ENCODE data around the gene ZMYND10. TPM values are rescaled to one million over a fixed set of nuclear protein-coding genes. Genes with fewer than 3 reads are reported as not detected.

The ZMYND10 gene
- total RNA-seq, 2 experiments from 2014 or later, result 0.94 to 1.00 TPM

- H3K36me3 Mint-ChIP-seq, result peaks cover 22% of the 10 kb centered on the region
- no peak for DNase-seq
- no peak overlapping the region for H3K4me3 Mint-ChIP-seq
- H3K9me3 Mint-ChIP-seq, result no peaks in the 10 kb centered on the region
- H3K4me1 Mint-ChIP-seq (ENCODE audit: low read depth), result peaks cover 61% of the 10 kb centered on the region
- ChIA-PET POLR2A (interaction anchor here (1.0 to 2.2 kb wide), 4 partner anchors 13 to 61 kb away, joined by 3 to 16 read pairs (median 4); partner anchors contain the start of genes IFRD2, RASSF1 and TUSC2), CTCF (interaction anchor here (0.9 to 2.9 kb wide), 5 partner anchors 11 to 1080 kb away, joined by 3 to 16 read pairs (median 4); partner anchors contain the start of gene RASSF1)
- H3K27me3 Mint-ChIP-seq, result no peaks in the 10 kb centered on the region
- intact Hi-C loops (cut with micrococcal nuclease), result loop anchor here (5.0 to 10.0 kb wide), 3 partner anchors 258 to 1151 kb away; partner anchors contain the start of genes CISH, DCAF1 and RBM15B
- no peak overlapping the region for H3K27ac Mint-ChIP-seq
Measured at GRCh38 chr3:50354186-50354764, 8.7 kb upstream of the ZMYND10 start.

- no peaks in the 10 kb centered on the region for H3K27me3 Mint-ChIP-seq
- ChIA-PET POLR2A (interaction anchor here (0.9 to 2.2 kb wide), 4 partner anchors 13 to 257 kb away, joined by 3 to 16 read pairs (median 4); partner anchors contain the start of genes RASSF1 and TUSC2), CTCF (interaction anchor here (0.6 to 2.9 kb wide), 6 partner anchors 8 to 32 kb away, joined by 3 to 16 read pairs (median 4); partner anchors contain the start of gene RASSF1)
- H3K4me1 Mint-ChIP-seq (ENCODE audit: low read depth), result peaks cover 69% of the 10 kb centered on the region
- H3K36me3 Mint-ChIP-seq, result peaks cover 23% of the 10 kb centered on the region
- DNase-seq, result no peak
- no peak overlapping the region for H3K4me3 Mint-ChIP-seq
- H3K27ac Mint-ChIP-seq, result peak overlapping the region; percentile 58
- intact Hi-C loops (cut with micrococcal nuclease), result loop anchor here (5.0 to 10.0 kb wide), 3 partner anchors 259 to 1151 kb away; partner anchors contain the start of genes CISH, DCAF1 and RBM15B
- H3K9me3 Mint-ChIP-seq, result no peaks in the 10 kb centered on the region
Measured at GRCh38 chr3:50353245-50354004, 7.9 kb upstream of the ZMYND10 start.

GRCh38 chr3:50352781-50353180, 7.2 kb upstream of the ZMYND10 start:
- H3K4me3 Mint-ChIP-seq, result no peak overlapping the region

DNA sequence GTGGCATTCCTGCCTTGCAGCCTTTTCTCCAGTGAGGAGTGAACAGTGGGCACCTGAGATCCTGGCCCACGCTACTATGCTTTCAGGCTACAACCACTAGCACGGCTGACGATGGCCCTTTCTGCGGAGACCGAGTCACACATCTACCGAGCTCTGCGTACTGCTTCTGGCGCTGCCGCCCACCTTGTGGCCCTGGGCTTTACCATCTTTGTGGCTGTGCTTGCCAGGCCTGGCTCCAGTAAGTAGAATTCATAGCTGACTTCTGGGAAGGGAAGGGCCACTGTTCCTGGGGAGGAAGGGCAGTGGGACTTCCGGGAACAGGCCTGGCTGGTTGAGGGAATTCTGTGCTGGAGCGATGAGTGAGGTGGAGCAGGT, 5.8 kb upstream of the ZMYND10 start:
- Mint-ChIP-seq H3K4me3 (peak overlapping the region; percentile 94), H3K4me1 (ENCODE audit: low read depth) (peaks cover 62% of the 10 kb centered on the region), H3K36me3 (peaks cover 21% of the 10 kb centered on the region), H3K27me3 (no peaks in the 10 kb centered on the region), H3K9me3 (no peaks in the 10 kb centered on the region), H3K27ac (peak overlapping the region; percentile 97)
- ChIA-PET POLR2A (interaction anchor here (0.9 to 5.7 kb wide), 6 partner anchors 8 to 218 kb away, joined by 3 to 93 read pairs (median 4); partner anchors contain the start of genes HEMK1, HYAL3, NAA80 and RASSF1), CTCF (interaction anchor here (0.7 to 4.9 kb wide), 5 partner anchors 11 to 219 kb away, joined by 3 to 39 read pairs (median 5); partner anchors contain the start of gene RASSF1)
- intact Hi-C loops (cut with micrococcal nuclease), result loop anchor here (1.0 to 10.0 kb wide), 5 partner anchors 8 to 1153 kb away; partner anchors contain the start of genes CISH, DCAF1, RBM15B and TMEM115
- peak; percentile 29 for DNase-seq

More at GRCh38 chr3:50352781-50353180, 7.2 kb upstream of the ZMYND10 start:
- no peaks in the 10 kb centered on the region for H3K9me3 Mint-ChIP-seq
- peak overlapping the region; percentile 58 for H3K27ac Mint-ChIP-seq
- POLR2A ChIA-PET, result interaction anchor here (0.9 to 2.2 kb wide), 3 partner anchors 12 to 257 kb away, joined by 3 to 16 read pairs (median 7); partner anchors contain the start of gene RASSF1
- peak; percentile 40 for DNase-seq
- peaks cover 22% of the 10 kb centered on the region for H3K36me3 Mint-ChIP-seq
- no peaks in the 10 kb centered on the region for H3K27me3 Mint-ChIP-seq
- CTCF ChIA-PET, result interaction anchor here (1.2 to 2.9 kb wide), 3 partner anchors 8 to 15 kb away, joined by 4 to 16 read pairs (median 7); partner anchors contain the start of gene RASSF1
- intact Hi-C loops (cut with micrococcal nuclease), result loop anchor here (5.0 to 10.0 kb wide), 3 partner anchors 260 to 1152 kb away; partner anchors contain the start of genes CISH, DCAF1 and RBM15B
- peaks cover 69% of the 10 kb centered on the region for H3K4me1 Mint-ChIP-seq (ENCODE audit: low read depth)

DNA sequence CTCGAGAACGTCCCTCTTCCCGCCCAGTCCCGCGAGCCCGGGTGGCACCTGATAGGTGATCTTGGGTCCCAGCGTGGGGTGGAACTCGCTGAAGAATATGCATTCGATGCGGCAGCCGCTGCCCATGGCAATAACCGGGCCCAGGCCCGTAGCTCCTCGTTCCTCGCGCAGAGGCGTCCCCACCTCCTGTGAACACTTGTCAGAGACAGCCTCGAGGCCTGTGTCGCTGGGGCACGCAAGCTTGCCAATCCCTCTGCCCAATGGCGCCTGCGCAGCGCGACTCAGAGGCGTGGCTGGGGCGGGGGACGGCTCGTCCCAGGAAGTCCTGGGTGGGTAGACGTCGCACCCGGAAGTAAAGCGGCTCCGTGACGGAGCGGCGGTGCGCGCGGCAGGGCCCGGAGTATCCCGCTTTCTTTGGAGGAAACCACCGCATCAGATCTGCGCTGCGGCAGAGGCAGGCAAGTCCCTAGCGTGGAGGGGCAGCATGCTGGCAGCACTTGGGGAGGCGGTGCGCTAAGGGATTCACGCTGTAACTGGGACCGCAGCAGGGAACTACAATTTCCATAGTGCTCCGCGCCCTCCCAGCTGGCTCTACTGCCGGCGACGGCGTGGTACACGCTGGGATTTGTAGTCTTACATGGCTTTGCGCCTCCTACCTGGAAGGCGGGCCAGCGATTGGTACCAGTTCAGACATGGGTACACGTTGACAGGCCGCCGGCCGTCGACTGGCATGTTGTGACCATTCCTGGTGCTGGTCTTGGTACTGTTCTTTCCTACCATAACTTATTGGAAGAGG, 5.2 kb upstream of the ZMYND10 start, which contains the start of the genes CYB561D2 and NPRL2:
Gene CYB561D2, plus strand, starts transcription at position 336 of the 796 bp plus-strand sequence. CDS start 572 bp downstream, outside the sequence.
Gene NPRL2, minus strand, starts transcription at position 249 of the 796 bp plus-strand sequence. Its CDS starts 123 bp downstream, at position 126.
- H3K27me3 Mint-ChIP-seq, result no peaks in the 10 kb centered on the region
- H3K4me1 Mint-ChIP-seq (ENCODE audit: low read depth), result peaks cover 62% of the 10 kb centered on the region
- no peaks in the 10 kb centered on the region for H3K9me3 Mint-ChIP-seq
- peaks cover 21% of the 10 kb centered on the region for H3K36me3 Mint-ChIP-seq
- H3K27ac Mint-ChIP-seq, result peak within 1 kb of the TSS; percentile 97
- CTCF ChIA-PET, result interaction anchor here (0.7 to 4.9 kb wide), 10 partner anchors 10 to 265 kb away, joined by 3 to 39 read pairs (median 5); partner anchors contain the start of genes HYAL3, NAA80 and RASSF1
- peak within 1 kb of the TSS; percentile 94 for H3K4me3 Mint-ChIP-seq
- POLR2A ChIA-PET, result interaction anchor here (0.9 to 5.7 kb wide), 9 partner anchors 9 to 220 kb away, joined by 3 to 93 read pairs (median 3); partner anchors contain the start of genes C3orf18, HEMK1, HYAL3 and NAA80
- intact Hi-C loops (cut with micrococcal nuclease), result loop anchor here (1.0 to 10.0 kb wide), 6 partner anchors 9 to 1154 kb away; partner anchors contain the start of genes CISH, DCAF1, RBM15B and TMEM115
- DNase-seq, result peak; percentile 100

- DNase-seq, result no peak
- intact Hi-C loops (cut with micrococcal nuclease), result loop anchor here (1.0 to 10.0 kb wide), 5 partner anchors 13 to 1155 kb away; partner anchors contain the start of genes CISH, DCAF1 and RBM15B
- H3K4me3 Mint-ChIP-seq, result peak overlapping the region; percentile 94
- H3K4me1 Mint-ChIP-seq (ENCODE audit: low read depth), result peaks cover 57% of the 10 kb centered on the region
- no peaks in the 10 kb centered on the region for H3K9me3 Mint-ChIP-seq
- peaks cover 18% of the 10 kb centered on the region for H3K36me3 Mint-ChIP-seq
- no peaks in the 10 kb centered on the region for H3K27me3 Mint-ChIP-seq
- CTCF ChIA-PET, result interaction anchor here (1.0 to 4.9 kb wide), 9 partner anchors 10 to 266 kb away, joined by 3 to 39 read pairs (median 5); partner anchors contain the start of genes HYAL3, NAA80 and RASSF1
- POLR2A ChIA-PET, result interaction anchor here (0.9 to 5.7 kb wide), 8 partner anchors 8 to 221 kb away, joined by 3 to 93 read pairs (median 4); partner anchors contain the start of genes C3orf18, HYAL3, NAA80 and RASSF1
- peak overlapping the region; percentile 97 for H3K27ac Mint-ChIP-seq
Measured at GRCh38 chr3:50350213-50350526, 4.6 kb upstream of the ZMYND10 start.

- Mint-ChIP-seq H3K4me1 (ENCODE audit: low read depth) (peaks cover 51% of the 10 kb centered on the region), H3K36me3 (peaks cover 14% of the 10 kb centered on the region), H3K9me3 (no peaks in the 10 kb centered on the region), H3K4me3 (no peak overlapping the region), H3K27me3 (no peaks in the 10 kb centered on the region), H3K27ac (peak overlapping the region; percentile 38)
- ChIA-PET POLR2A (interaction anchor here (1.2 to 5.7 kb wide), 3 partner anchors 9 to 222 kb away, joined by 3 to 93 read pairs (median 4); partner anchors contain the start of genes HEMK1 and RASSF1), CTCF (interaction anchor here (0.7 to 4.9 kb wide), 10 partner anchors 10 to 269 kb away, joined by 3 to 39 read pairs (median 4); partner anchors contain the start of gene TMEM115)
- peak; percentile 83 for DNase-seq
- intact Hi-C loops (cut with micrococcal nuclease), result loop anchor here (1.0 kb wide), 1 partner anchor 195 kb away; no protein-coding TSS in a partner anchor
Measured at GRCh38 chr3:50347187-50347813, 1.8 kb upstream of the ZMYND10 start.

- Mint-ChIP-seq H3K27ac (no peak overlapping the region), H3K4me3 (no peak overlapping the region), H3K4me1 (ENCODE audit: low read depth) (peaks cover 41% of the 10 kb centered on the region), H3K36me3 (peaks cover 15% of the 10 kb centered on the region), H3K27me3 (no peaks in the 10 kb centered on the region), H3K9me3 (no peaks in the 10 kb centered on the region)
- ChIA-PET CTCF (interaction anchor here (1.0 to 1.1 kb wide), 2 partner anchors 12 to 197 kb away, joined by 3 to 4 read pairs; no protein-coding TSS in a partner anchor), POLR2A (no interaction called here)
- intact Hi-C loops (cut with micrococcal nuclease), result no loop called here
- no peak for DNase-seq
Measured at GRCh38 chr3:50345008-50345407, 524 bp downstream of the ZMYND10 start.

DNA sequence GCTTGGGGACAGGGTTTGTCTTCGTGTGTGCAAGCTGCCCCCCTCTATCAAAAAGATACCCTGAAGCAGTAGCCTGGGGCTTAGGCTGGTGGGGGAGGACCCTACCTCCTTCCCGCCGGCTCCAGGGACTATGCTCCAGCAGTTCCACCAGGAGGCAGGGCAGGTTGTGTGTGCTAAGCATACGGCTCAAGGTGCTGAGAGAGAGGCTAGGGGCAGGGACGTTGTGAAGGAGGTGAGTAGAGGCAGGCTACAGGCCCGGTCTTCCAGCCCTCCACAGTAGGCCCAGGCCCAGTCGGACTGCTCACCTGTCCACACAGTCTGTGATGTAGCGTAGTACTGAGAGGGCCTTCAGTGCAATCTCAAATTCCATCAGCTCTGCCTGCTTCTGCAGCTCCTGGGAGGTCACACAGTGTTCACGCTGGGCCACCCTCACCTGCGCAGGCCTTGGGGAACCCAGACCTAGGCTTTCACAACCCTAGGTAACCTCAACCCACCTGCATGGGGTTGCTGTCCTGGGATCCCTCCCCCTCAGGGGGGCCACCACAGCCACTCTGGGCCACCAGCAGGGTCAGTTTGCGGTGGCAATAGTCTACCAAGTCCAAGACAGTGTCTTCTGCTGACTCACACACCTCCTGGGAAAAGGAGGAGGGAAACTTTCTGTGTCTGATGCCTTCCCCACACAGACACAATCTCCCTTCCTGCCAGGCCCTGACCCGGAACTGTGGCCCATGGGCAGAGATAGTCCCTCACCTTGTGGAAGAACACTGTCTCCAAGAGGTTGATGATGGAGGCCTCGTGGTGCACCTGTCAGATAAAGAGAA, 2.5 kb downstream of the ZMYND10 start:
- peaks cover 23% of the 10 kb centered on the region for H3K36me3 Mint-ChIP-seq
- no peaks in the 10 kb centered on the region for H3K27me3 Mint-ChIP-seq
- DNase-seq, result no peak
- H3K4me3 Mint-ChIP-seq, result no peak overlapping the region
- CTCF ChIA-PET, result interaction anchor here (1.1 to 1.4 kb wide), 2 partner anchors 11 to 21 kb away, joined by 4 to 5 read pairs; no protein-coding TSS in a partner anchor
- no peaks in the 10 kb centered on the region for H3K9me3 Mint-ChIP-seq
- POLR2A ChIA-PET, result no interaction called here
- H3K27ac Mint-ChIP-seq, result no peak overlapping the region
- intact Hi-C loops (cut with micrococcal nuclease), result loop anchor here (5.0 kb wide), 1 partner anchor 259 kb away; no protein-coding TSS in a partner anchor
- H3K4me1 Mint-ChIP-seq (ENCODE audit: low read depth), result peaks cover 34% of the 10 kb centered on the region

Data from activated CD4-positive, alpha-beta memory T cell treated with anti-CD3 and anti-CD28 coated beads for 36 hours (primary cell).